ENCODE measurements around the gene TREH. TPM values are rescaled to one million over a fixed set of nuclear protein-coding genes. Genes with fewer than 3 reads are reported as not detected.
A peak's percentile ranks its signal among the peaks of the same experiment; 100 is the strongest.

The TREH gene
- total RNA-seq, 3 donors from 2014 or later = not detected

DNA sequence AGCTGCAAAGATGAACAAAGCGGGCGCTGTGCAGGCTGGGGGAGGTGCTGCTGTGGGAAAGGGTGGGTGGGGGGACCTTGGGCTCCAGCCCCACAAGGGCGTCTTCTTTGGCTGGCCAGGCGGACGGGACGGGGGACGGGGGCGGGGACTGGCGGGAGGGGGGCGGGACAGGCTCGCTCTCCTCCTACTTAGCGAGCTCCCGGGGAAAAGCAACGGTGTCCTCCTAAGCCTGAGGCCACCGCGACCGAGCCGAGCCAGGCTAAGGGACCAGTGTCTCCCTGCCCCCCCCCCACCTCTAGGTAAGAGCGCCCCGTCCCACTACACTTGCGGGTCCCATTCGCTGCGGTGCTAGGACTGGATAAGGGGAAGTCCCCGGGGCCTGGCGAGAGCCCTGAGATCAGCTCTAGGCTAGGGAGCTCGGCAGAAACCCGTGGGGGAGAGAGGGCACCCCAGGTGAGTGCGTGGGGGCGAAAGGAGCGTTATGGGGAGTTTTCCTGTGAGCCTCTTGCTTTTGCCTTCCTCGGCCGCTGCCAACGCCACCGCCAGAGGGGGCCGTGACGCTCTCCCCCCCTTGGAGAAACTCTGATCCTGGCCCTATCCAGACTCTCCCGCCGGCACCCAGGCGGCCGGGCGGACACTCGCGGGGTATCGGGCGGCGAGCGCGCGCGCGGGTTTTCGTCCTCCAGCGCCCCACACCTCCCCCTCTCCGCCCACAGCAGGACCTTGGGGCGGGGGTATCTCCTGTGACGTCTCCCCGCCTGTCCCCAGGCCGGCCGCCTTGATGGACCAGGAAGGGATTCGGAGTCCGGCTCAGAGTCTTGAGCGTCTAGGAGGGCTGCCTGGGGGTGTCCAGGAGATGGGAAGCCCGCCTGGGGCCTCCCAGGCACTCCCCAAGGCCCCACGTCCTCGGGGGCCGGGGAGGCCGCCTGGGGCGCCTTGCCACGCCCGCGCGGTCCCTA, 71.8 kb downstream of the TREH start, which contains the start of gene PHLDB1:
TSS of gene PHLDB1 (plus strand) at position 215 of the 959 bp plus-strand sequence. CDS start 6,222 bp downstream, outside the sequence.
- TF ChIP-seq POLR2A (IDR thresholded peaks at IDR 0.05) = no peak
- TF ChIP-seq, protein P1, sequence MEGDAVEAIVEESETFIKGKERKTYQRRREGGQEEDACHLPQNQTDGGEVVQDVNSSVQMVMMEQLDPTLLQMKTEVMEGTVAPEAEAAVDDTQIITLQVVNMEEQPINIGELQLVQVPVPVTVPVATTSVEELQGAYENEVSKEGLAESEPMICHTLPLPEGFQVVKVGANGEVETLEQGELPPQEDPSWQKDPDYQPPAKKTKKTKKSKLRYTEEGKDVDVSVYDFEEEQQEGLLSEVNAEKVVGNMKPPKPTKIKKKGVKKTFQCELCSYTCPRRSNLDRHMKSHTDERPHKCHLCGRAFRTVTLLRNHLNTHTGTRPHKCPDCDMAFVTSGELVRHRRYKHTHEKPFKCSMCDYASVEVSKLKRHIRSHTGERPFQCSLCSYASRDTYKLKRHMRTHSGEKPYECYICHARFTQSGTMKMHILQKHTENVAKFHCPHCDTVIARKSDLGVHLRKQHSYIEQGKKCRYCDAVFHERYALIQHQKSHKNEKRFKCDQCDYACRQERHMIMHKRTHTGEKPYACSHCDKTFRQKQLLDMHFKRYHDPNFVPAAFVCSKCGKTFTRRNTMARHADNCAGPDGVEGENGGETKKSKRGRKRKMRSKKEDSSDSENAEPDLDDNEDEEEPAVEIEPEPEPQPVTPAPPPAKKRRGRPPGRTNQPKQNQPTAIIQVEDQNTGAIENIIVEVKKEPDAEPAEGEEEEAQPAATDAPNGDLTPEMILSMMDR (IDR thresholded peaks at IDR 0.05) = peak in 2 of 3 donors; percentile 26 to 45
- Histone ChIP-seq H3K4me3 (peak within 1 kb of the TSS; percentile 72 to 79 (median 78)), H3K36me3 (no peaks in the 10 kb centered on the region), H3K27me3 (peaks cover 0 to 6% of the 10 kb centered on the region in 2 donors), H3K9me3 (no peaks in the 10 kb centered on the region), H3K4me1 (peaks cover 0 to 12% of the 10 kb centered on the region in 2 donors), H3K27ac (peak within 1 kb of the TSS; percentile 92 to 94)
- DNase-seq (ENCODE audit: low spot score in 2 of 2) = no peak
- intact Hi-C loops (cut with DNase I; ENCODE audit: low total_unique reads) = no loop called here

Other genes starting within 250 kb of the TREH start
- 10 to 100 TPM; 67.4 to 100.0 (median 79.6) TPM for gene KMT2A, start 243.2 kb downstream of the TREH start, total RNA-seq
- gene TTC36, start 152.2 kb downstream of the TREH start, total RNA-seq = 10 to 100 TPM in 1 of 3 donors, 1 to 10 TPM in 2; 3.4 to 15.1 (median 6.2) TPM
- 10 to 100 TPM; 14.1 to 53.6 (median 38.0) TPM for gene TMEM25, start 148.5 kb downstream of the TREH start, total RNA-seq
- gene IFT46, start 113.7 kb downstream of the TREH start, total RNA-seq = 10 to 100 TPM; 24.3 to 45.9 (median 33.4) TPM
- 10 to 100 TPM; 94.1 to 99.1 (median 98.6) TPM for gene ARCN1, start 107.2 kb downstream of the TREH start, total RNA-seq
- gene PHLDB1, start 72.0 kb downstream of the TREH start, total RNA-seq = 100 to 1,000 TPM; 104 to 150 (median 109) TPM
- gene DDX6, start 111.5 kb upstream of the TREH start, total RNA-seq = 100 to 1,000 TPM in 2 of 3 donors, 10 to 100 TPM in 1; 82.6 to 136 (median 125) TPM
- gene CXCR5, start 204.2 kb upstream of the TREH start, total RNA-seq = not detected
- 10 to 100 TPM; 13.2 to 15.4 (median 13.3) TPM for gene BCL9L, start 246.3 kb upstream of the TREH start, total RNA-seq